Endothelial cell of umbilical vein (primary cell): ENCODE data around the gene RALGAPB. TPM values are rescaled to one million over a fixed set of nuclear protein-coding genes. Genes with fewer than 3 reads are reported as not detected.
"Not testable (repeated sequence)": the region's sequence is repeated elsewhere in the genome, so short reads cannot be mapped to it uniquely, and the experiment has no call there.

Experiments
- BruUV-seq: library from RNA; stranded (reverse); fragments of 400-500 nt; replicated peaks from 2 replicates; lab custom pipeline; 2021; lab: Mats Ljungman, UMichigan
- CTCF ChIA-PET: fragments of 300-600, 350-600 bp; sonication (Branson Sonifier 250); formaldehyde crosslinking; loops from one replicate; lab custom pipeline; 2021; ENCODE audit warnings: antibody characterized with exemption, inconsistent platforms; lab: Charles Lee
- POLR2A ChIA-PET: fragments of 300-600, 350-600 bp; sonication (Branson Sonifier 250); formaldehyde crosslinking; loops from one replicate; lab custom pipeline; 2021; ENCODE audit warnings: antibody characterized with exemption, inconsistent platforms; lab: Charles Lee
- DNase-seq: peaks from one replicate; pipeline ENCODE4 v3.0.0-alpha.2; 2011; ENCODE audit warnings: low read depth, low spot score
- FAIRE-seq: peaks from 2 replicates; lab custom pipeline; 2011; peaks lifted over from hg19 to GRCh38; lab: Jason Lieb, UNC
- H2AFZ ChIP-seq: 2 replicates; pipeline ENCODE4 v1.6.0; 2012; ENCODE audit warnings: low read depth, low read length, control low read depth, inconsistent platforms
- H3K27ac ChIP-seq: 2 replicates; pipeline ENCODE4 v1.5.1; 2011; ENCODE audit warnings: low read depth, mild to moderate bottlenecking, control low read depth, low read length, moderate library complexity; ENCODE audit not compliant: insufficient read depth
- H3K27me3 ChIP-seq, 2 experiments: 2 replicates each; pipeline versions ENCODE4 v1.6.0 to v1.6.1; 2011; ENCODE audit warnings: low read length in 2 of 2, mixed read lengths in 1 of 2; ENCODE audit not compliant: control insufficient read depth in 2 of 2, insufficient read depth in 2 of 2
- H3K36me3 ChIP-seq, 2 experiments: 2 replicates in 1 of 2; 3 replicates in 1 of 2; pipeline ENCODE4 v1.5.1; 2011; ENCODE audit warnings: low read length in 2 of 2, mild to moderate bottlenecking in 1 of 2, moderate library complexity in 1 of 2; ENCODE audit not compliant: control insufficient read depth in 2 of 2, insufficient read depth in 2 of 2; ENCODE audit errors: extremely low read depth in 1 of 2
- H3K4me1 ChIP-seq: 3 replicates; pipeline ENCODE4 v1.5.1; 2011; ENCODE audit warnings: mild to moderate bottlenecking, low read length; ENCODE audit not compliant: control insufficient read depth, insufficient read depth; ENCODE audit errors: extremely low read depth
- H3K4me2 ChIP-seq: 2 replicates; pipeline ENCODE4 v1.6.1; 2011; ENCODE audit warnings: low read length, control low read depth, mixed read lengths; ENCODE audit not compliant: insufficient read depth
- H3K4me3 ChIP-seq, 3 experiments: fragments of 200-600 bp in 1 of 3; sonication (generic), shearing (Covaris generic) in 1 of 3; replicated peaks in 1 of 3; 2 replicates each; pipeline ENCODE4 v1.5.1; 2011 to 2016; ENCODE audit warnings: control low read depth in 3 of 3, low read length in 3 of 3, mild to moderate bottlenecking in 2 of 3, inconsistent platforms in 1 of 3, low read depth in 1 of 3, moderate library complexity in 1 of 3; ENCODE audit not compliant: insufficient read depth in 1 of 3
- H3K79me2 ChIP-seq: 2 replicates; pipeline ENCODE4 v1.6.0; 2012; ENCODE audit warnings: low read length, inconsistent platforms; ENCODE audit not compliant: control insufficient read depth, insufficient read depth
- H3K9ac ChIP-seq: replicated peaks from 2 replicates; pipeline ENCODE3; 2011; ENCODE audit warnings: low read length, control low read depth; ENCODE audit not compliant: insufficient read depth; ENCODE audit errors: extremely low read depth
- H3K9me1 ChIP-seq: replicated peaks from 3 replicates; pipeline ENCODE4 v1.6.0; 2011; ENCODE audit warnings: mild to moderate bottlenecking, low read length; ENCODE audit not compliant: control insufficient read depth, insufficient read depth; ENCODE audit errors: extremely low read depth
- H3K9me3 ChIP-seq: replicated peaks from 2 replicates; pipeline ENCODE4 v1.5.1; 2012; ENCODE audit warnings: low read length, inconsistent platforms; ENCODE audit not compliant: control insufficient read depth, insufficient read depth
- H4K20me1 ChIP-seq: replicated peaks from 2 replicates; pipeline ENCODE3; 2011; ENCODE audit warnings: mild to moderate bottlenecking, low read length; ENCODE audit not compliant: control insufficient read depth, insufficient read depth; ENCODE audit errors: extremely low read depth
- EZH2 ChIP-seq: IDR thresholded peaks from 2 replicates; pipeline ENCODE4 v1.6.1; 2012; ENCODE audit warnings: borderline replicate concordance, low read depth, mild to moderate bottlenecking, moderate library complexity, low read length, inconsistent platforms; ENCODE audit not compliant: severe bottlenecking
- dilution Hi-C: fragments of 300-500 bp; cut with MboI; formaldehyde crosslinking; loops from one replicate; pipeline ENCODE4 v1.15.0; 2019; ENCODE audit warnings: low sequenced_read_pairs; ENCODE audit not compliant: extremely low pct_ligation_motif_present
- intact Hi-C: fragments of 100-400 bp; cut with micrococcal nuclease; formaldehyde crosslinking; loops from one replicate; pipeline ENCODE4 v1.10.0; 2022
- polyA plus RNA-seq, 4 experiments: library from polyadenylated mRNA; depleted of rRNA in 3 of 4; stranded (reverse) in 3 of 4; unstranded in 1 of 4; fragments of >200 nt; gene quantifications; 2 replicates each; pipeline versions ENCODE4 v1.2.1 to v1.2.3, GENCODE V29; 2011 to 2012; ENCODE audit warnings: missing spikeins in 1 of 4
- total RNA-seq: library from RNA; stranded (reverse); gene quantifications from 2 replicates; pipeline ENCODE4 v1.2.3, GENCODE V29; 2021

The RALGAPB gene
- total and polyA plus RNA-seq, 2 donors (not counting 3 experiments of a cell fraction or from before 2014, with no cell fraction given), result 12.8 to 38.7 TPM

DNA sequence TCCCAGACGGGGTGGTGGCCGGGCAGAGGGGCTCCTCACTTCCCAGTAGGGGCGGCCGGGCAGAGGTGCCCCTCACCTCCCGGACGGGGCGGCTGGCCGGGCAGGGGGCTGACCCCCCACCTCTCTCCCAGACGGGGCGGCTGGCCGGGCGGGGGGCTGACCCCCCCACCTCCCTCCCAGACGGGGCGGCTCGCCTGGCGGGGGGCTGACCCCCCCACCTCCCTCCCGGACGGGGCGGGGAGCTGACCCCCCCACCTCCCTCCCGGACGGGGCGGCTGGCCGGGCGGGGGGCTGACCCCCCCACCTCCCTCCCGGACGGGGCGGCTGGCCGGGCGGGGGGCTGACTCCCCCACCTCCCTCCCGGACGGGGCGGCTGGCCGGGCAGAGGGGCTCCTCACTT is 11.5 kb upstream of the RALGAPB start:
- FAIRE-seq, H3K27ac ChIP-seq, H3K36me3 ChIP-seq, H3K79me2 ChIP-seq, CTCF ChIA-PET, POLR2A ChIA-PET, H4K20me1 ChIP-seq, H3K4me3 ChIP-seq, intact Hi-C loops, H3K4me2 ChIP-seq, H3K9ac ChIP-seq, BruUV-seq, H3K9me3 ChIP-seq, H3K4me1 ChIP-seq, DNase-seq, H2AFZ ChIP-seq, H3K9me1 ChIP-seq, dilution Hi-C loops, H3K27me3 ChIP-seq: not testable (repeated sequence)

DNA sequence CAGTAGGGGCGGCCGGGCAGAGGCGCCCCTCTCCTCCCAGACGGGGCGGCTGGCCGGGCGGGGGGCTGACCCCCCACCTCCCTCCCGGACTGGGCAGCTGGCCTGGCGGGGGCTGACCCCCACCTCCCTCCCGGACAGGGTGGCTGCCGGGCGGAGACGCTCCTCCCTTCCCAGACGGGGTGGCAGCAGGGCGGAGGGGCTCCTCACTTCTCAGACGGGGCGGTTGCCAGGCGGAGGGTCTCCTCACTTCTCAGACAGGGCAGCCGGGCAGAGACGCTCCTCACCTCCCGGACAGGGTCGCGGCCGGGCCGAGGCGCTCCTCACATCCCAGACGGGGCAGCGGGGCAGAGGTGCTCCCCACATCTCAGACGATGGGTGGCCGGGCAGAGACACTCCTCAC is 11.1 kb upstream of the RALGAPB start:
- H3K36me3 ChIP-seq, CTCF ChIA-PET, H3K27ac ChIP-seq, DNase-seq, POLR2A ChIA-PET, H3K9ac ChIP-seq, dilution Hi-C loops, H3K9me3 ChIP-seq, H4K20me1 ChIP-seq, H2AFZ ChIP-seq, intact Hi-C loops, FAIRE-seq, H3K4me2 ChIP-seq, H3K27me3 ChIP-seq, H3K9me1 ChIP-seq, H3K4me1 ChIP-seq, H3K4me3 ChIP-seq, H3K79me2 ChIP-seq, BruUV-seq: not testable (repeated sequence)

DNA sequence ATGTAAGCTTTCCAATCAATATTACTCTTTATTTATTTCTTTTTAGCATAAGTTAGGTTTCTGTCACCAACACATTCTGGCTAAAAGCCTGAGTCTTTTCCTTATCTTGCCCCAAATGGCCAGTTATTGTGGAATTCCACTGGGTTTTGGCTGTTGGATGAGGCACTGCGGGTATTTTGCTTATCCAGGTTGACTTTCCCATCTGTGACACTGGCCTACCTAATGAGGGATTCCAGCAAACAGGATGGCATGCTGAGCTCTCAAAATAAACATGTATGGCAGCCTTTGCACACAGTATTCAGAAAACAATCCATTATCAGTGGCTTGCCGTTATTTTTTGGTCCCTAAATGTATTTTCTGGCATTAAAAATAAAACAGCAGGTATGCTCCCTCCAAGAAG is 6.5 kb upstream of the RALGAPB start:
- H3K4me1 ChIP-seq, result no peaks in the 10 kb centered on the region
- CTCF ChIA-PET, result interaction anchor here (1.4 to 2.6 kb wide), 2 partner anchors 13 to 20 kb away, joined by 3 to 9 read pairs; no protein-coding TSS in a partner anchor
- H4K20me1 ChIP-seq, result no peaks in the 10 kb centered on the region
- H3K9ac ChIP-seq, result no peak overlapping the region
- intact Hi-C loops (no loop called here), dilution Hi-C loops (no loop called here)
- H3K27ac ChIP-seq, result no peak overlapping the region
- no peak for DNase-seq
- H3K9me1 ChIP-seq, result no peaks in the 10 kb centered on the region
- H2AFZ ChIP-seq, result no peak overlapping the region
- POLR2A ChIA-PET, result no interaction called here
- H3K27me3 ChIP-seq, result peaks cover 0 to 7% of the 10 kb centered on the region in 2 experiments
- H3K36me3 ChIP-seq, result no peaks in the 10 kb centered on the region
- no peak overlapping the region for H3K4me3 ChIP-seq
- no peak overlapping the region for H3K4me2 ChIP-seq
- no peaks in the 10 kb centered on the region for H3K79me2 ChIP-seq
- no TSS peak for BruUV-seq
- no peak for TF ChIP-seq EZH2
- no peak for FAIRE-seq
- no peaks in the 10 kb centered on the region for H3K9me3 ChIP-seq
